Measurements from ENCODE around the gene GCHFR. TPM values are rescaled to one million over a fixed set of nuclear protein-coding genes. Genes with fewer than 3 reads are reported as not detected.

GCHFR gene
- total RNA-seq, 2 experiments from 2014 or later: 13.5 to 14.8 TPM

DNA sequence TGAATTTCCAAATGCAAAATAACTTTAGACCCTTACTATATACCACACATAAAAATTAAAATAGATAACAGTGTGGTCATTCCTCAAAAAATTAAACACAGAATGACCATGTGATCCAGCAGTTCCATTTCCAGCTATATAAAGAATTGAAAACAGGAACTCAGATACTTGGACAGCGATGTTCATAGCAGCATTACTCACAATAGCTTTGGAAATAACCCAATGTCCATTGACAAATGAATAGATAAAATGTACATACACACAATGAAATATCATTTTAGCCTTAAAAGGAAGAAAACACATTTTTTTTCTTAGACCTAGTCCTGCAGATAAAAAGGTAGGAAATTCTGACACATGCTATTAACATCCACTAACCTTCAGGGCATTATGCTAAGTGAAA lies 42.2 kb upstream of the GCHFR start:
- DNase-seq (no peak), ATAC-seq (ENCODE audit: poor library complexity) (no peak)
- no peaks in the 10 kb centered on the region for H3K27me3 Mint-ChIP-seq
- no peaks in the 10 kb centered on the region for H3K4me1 Mint-ChIP-seq (ENCODE audit: low read depth)
- Histone ChIP-seq H3K9me3 (ENCODE audit: control insufficient read depth in 1 of 2, insufficient read depth in 1 of 2, low read length in 2 of 2) (no peaks in the 10 kb centered on the region), H3K27me3 (ENCODE audit: control insufficient read depth in 1 of 2, insufficient read depth in 2 of 2, low read length in 2 of 2) (no peaks in the 10 kb centered on the region), H3K4me1 (ENCODE audit: insufficient read depth, low read length) (no peaks in the 10 kb centered on the region), H3K27ac (ENCODE audit: low read depth in 1 of 2, low read length in 2 of 2) (no peak overlapping the region), H3K4me3 (ENCODE audit: low read length) (no peak overlapping the region), H3K36me3 (ENCODE audit: insufficient read depth, low read length) (no peaks in the 10 kb centered on the region)
- no peaks in the 10 kb centered on the region for H3K36me3 Mint-ChIP-seq (ENCODE audit: low read depth)
- no peak overlapping the region for H3K27ac Mint-ChIP-seq
- H3K4me3 Mint-ChIP-seq: no peak overlapping the region
- intact Hi-C loops (cut with DNase I, micrococcal nuclease): no loop called here
- ChIA-PET POLR2A (no interaction called here), CTCF (interaction anchor here (0.7 kb wide), 1 partner anchor 526 kb away, joined by 3 read pairs; no protein-coding TSS in a partner anchor)
- no peaks in the 10 kb centered on the region for H3K9me3 Mint-ChIP-seq
- TF ChIP-seq, protein P1, sequence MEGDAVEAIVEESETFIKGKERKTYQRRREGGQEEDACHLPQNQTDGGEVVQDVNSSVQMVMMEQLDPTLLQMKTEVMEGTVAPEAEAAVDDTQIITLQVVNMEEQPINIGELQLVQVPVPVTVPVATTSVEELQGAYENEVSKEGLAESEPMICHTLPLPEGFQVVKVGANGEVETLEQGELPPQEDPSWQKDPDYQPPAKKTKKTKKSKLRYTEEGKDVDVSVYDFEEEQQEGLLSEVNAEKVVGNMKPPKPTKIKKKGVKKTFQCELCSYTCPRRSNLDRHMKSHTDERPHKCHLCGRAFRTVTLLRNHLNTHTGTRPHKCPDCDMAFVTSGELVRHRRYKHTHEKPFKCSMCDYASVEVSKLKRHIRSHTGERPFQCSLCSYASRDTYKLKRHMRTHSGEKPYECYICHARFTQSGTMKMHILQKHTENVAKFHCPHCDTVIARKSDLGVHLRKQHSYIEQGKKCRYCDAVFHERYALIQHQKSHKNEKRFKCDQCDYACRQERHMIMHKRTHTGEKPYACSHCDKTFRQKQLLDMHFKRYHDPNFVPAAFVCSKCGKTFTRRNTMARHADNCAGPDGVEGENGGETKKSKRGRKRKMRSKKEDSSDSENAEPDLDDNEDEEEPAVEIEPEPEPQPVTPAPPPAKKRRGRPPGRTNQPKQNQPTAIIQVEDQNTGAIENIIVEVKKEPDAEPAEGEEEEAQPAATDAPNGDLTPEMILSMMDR (IDR thresholded peaks at IDR 0.05): no peak

DNA sequence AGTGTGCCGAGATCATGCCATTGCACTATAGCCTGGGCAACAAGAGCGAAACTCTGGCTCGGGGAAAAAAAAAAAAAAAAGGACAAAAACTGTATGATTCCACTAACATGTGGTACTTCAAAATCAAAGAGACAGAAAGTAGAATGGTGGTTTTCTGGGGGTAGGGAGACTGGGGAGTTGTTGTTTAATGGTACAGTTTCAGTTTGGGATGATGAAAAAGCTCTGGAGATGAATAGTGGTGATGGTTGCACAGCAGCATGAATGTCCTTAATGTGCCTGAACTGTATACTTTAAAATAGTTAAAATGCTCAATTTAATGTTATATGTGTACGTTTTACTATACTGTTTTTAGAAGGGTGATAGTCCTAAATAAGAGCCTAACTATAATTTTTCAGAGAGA lies 41.5 kb upstream of the GCHFR start:
- Histone ChIP-seq H3K27ac (ENCODE audit: low read depth in 1 of 2, low read length in 2 of 2) (no peak overlapping the region), H3K36me3 (ENCODE audit: insufficient read depth, low read length) (no peaks in the 10 kb centered on the region), H3K4me3 (ENCODE audit: low read length) (no peak overlapping the region), H3K9me3 (ENCODE audit: control insufficient read depth in 1 of 2, insufficient read depth in 1 of 2, low read length in 2 of 2) (no peaks in the 10 kb centered on the region), H3K4me1 (ENCODE audit: insufficient read depth, low read length) (no peaks in the 10 kb centered on the region), H3K27me3 (ENCODE audit: control insufficient read depth in 1 of 2, insufficient read depth in 2 of 2, low read length in 2 of 2) (no peaks in the 10 kb centered on the region)
- H3K9me3 Mint-ChIP-seq: no peaks in the 10 kb centered on the region
- intact Hi-C loops (cut with DNase I, micrococcal nuclease): no loop called here
- DNase-seq (no peak), ATAC-seq (ENCODE audit: poor library complexity) (no peak)
- H3K4me1 Mint-ChIP-seq (ENCODE audit: low read depth): no peaks in the 10 kb centered on the region
- H3K27me3 Mint-ChIP-seq: no peaks in the 10 kb centered on the region
- ChIA-PET POLR2A (interaction anchor here (1.4 kb wide), 1 partner anchor 28 kb away, joined by 3 read pairs; no protein-coding TSS in a partner anchor), CTCF (interaction anchor here (0.7 kb wide), 1 partner anchor 525 kb away, joined by 3 read pairs; no protein-coding TSS in a partner anchor)
- H3K27ac Mint-ChIP-seq: no peak overlapping the region
- TF ChIP-seq, protein P1 (IDR thresholded peaks at IDR 0.05): no peak
- H3K36me3 Mint-ChIP-seq (ENCODE audit: low read depth): no peaks in the 10 kb centered on the region
- H3K4me3 Mint-ChIP-seq: no peak overlapping the region

DNA sequence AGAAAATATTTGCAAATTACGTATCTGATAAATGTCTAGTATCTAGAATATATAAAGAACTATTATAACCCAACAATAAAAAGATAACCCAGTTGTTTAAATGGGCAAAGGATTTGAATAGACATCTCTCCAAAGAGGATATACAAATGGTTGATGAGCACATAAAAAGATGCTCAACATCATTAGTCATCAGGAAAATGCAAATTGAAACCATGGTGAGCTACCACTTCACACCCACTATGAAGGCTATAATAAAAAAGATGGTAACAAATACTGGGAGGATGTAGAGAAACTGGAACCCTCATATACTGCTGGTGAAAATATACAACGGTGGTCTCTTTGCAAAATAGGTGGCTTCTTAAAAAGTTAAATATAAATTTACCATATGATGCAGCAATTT lies 40.9 kb upstream of the GCHFR start:
- no peak overlapping the region for H3K27ac Mint-ChIP-seq
- intact Hi-C loops (cut with DNase I, micrococcal nuclease): no loop called here
- ChIA-PET CTCF (no interaction called here), POLR2A (interaction anchor here (1.4 kb wide), 1 partner anchor 29 kb away, joined by 3 read pairs; no protein-coding TSS in a partner anchor)
- ATAC-seq (ENCODE audit: poor library complexity): no peak
- TF ChIP-seq, protein P1 (IDR thresholded peaks at IDR 0.05): no peak
- no peaks in the 10 kb centered on the region for H3K4me1 ChIP-seq (ENCODE audit: insufficient read depth, low read length)
- H3K36me3 Mint-ChIP-seq (ENCODE audit: low read depth): no peaks in the 10 kb centered on the region
- H3K36me3 ChIP-seq (ENCODE audit: insufficient read depth, low read length): no peaks in the 10 kb centered on the region
- no peaks in the 10 kb centered on the region for H3K27me3 ChIP-seq (ENCODE audit: control insufficient read depth in 1 of 2, insufficient read depth in 2 of 2, low read length in 2 of 2)
- no peak for DNase-seq
- H3K27me3 Mint-ChIP-seq: no peaks in the 10 kb centered on the region
- H3K27ac ChIP-seq (ENCODE audit: low read depth in 1 of 2, low read length in 2 of 2): no peak overlapping the region
- H3K9me3 ChIP-seq (ENCODE audit: control insufficient read depth in 1 of 2, insufficient read depth in 1 of 2, low read length in 2 of 2): no peaks in the 10 kb centered on the region
- no peak overlapping the region for H3K4me3 Mint-ChIP-seq
- no peaks in the 10 kb centered on the region for H3K9me3 Mint-ChIP-seq
- no peaks in the 10 kb centered on the region for H3K4me1 Mint-ChIP-seq (ENCODE audit: low read depth)
- no peak overlapping the region for H3K4me3 ChIP-seq (ENCODE audit: low read length)

Measured in CD4-positive, alpha-beta T cell (primary cell).